Measurements from ENCODE around the gene TET3.

TET3 gene

GRCh38 chr2:73999881-74000597 lies 15.3 kb downstream of the TET3 start:
- no peak overlapping the region for H3K4me3 Mint-ChIP-seq
- no peaks in the 10 kb centered on the region for H3K9me3 Mint-ChIP-seq
- peaks cover 5% of the 10 kb centered on the region for H3K36me3 Mint-ChIP-seq (ENCODE audit: low read depth)
- no peak for DNase-seq (ENCODE audit: low spot score)
- H3K4me1 Mint-ChIP-seq (ENCODE audit: low read depth), result peaks cover 50% of the 10 kb centered on the region
- no peak overlapping the region for H3K27ac Mint-ChIP-seq
- no peaks in the 10 kb centered on the region for H3K27me3 Mint-ChIP-seq (ENCODE audit: low read depth)

- H3K27ac Mint-ChIP-seq, result no peak overlapping the region
- H3K27me3 Mint-ChIP-seq (ENCODE audit: low read depth), result no peaks in the 10 kb centered on the region
- peaks cover 53% of the 10 kb centered on the region for H3K4me1 Mint-ChIP-seq (ENCODE audit: low read depth)
- DNase-seq (ENCODE audit: low spot score), result no peak
- no peaks in the 10 kb centered on the region for H3K9me3 Mint-ChIP-seq
- no peak overlapping the region for H3K4me3 Mint-ChIP-seq
- H3K36me3 Mint-ChIP-seq (ENCODE audit: low read depth), result peaks cover 5% of the 10 kb centered on the region
Observed at GRCh38 chr2:74000666-74001065, 16.0 kb downstream of the TET3 start.

- Mint-ChIP-seq H3K27ac (no peak overlapping the region), H3K36me3 (ENCODE audit: low read depth) (peaks cover 8% of the 10 kb centered on the region), H3K9me3 (no peaks in the 10 kb centered on the region), H3K27me3 (ENCODE audit: low read depth) (no peaks in the 10 kb centered on the region), H3K4me1 (ENCODE audit: low read depth) (peaks cover 56% of the 10 kb centered on the region), H3K4me3 (peak overlapping the region; percentile 78)
- DNase-seq (ENCODE audit: low spot score), result no peak
Observed at GRCh38 chr2:74001121-74001520, 16.4 kb downstream of the TET3 start.

- H3K36me3 Mint-ChIP-seq (ENCODE audit: low read depth), result peaks cover 8% of the 10 kb centered on the region
Observed at GRCh38 chr2:74001781-74002504, 17.2 kb downstream of the TET3 start.

GRCh38 chr2:74002505-74003421 lies 18.1 kb downstream of the TET3 start:
- H3K4me1 Mint-ChIP-seq (ENCODE audit: low read depth), result peaks cover 51% of the 10 kb centered on the region
- H3K9me3 Mint-ChIP-seq, result no peaks in the 10 kb centered on the region
- peak overlapping the region; percentile 82 for H3K4me3 Mint-ChIP-seq
- H3K27ac Mint-ChIP-seq, result peak overlapping the region; percentile 63
- H3K27me3 Mint-ChIP-seq (ENCODE audit: low read depth), result no peaks in the 10 kb centered on the region
- peak; percentile 84 for DNase-seq (ENCODE audit: low spot score)
- H3K36me3 Mint-ChIP-seq (ENCODE audit: low read depth), result peaks cover 8% of the 10 kb centered on the region

More at GRCh38 chr2:74001781-74002504, 17.2 kb downstream of the TET3 start:
- peak overlapping the region; percentile 78 for H3K4me3 Mint-ChIP-seq
- no peak overlapping the region for H3K27ac Mint-ChIP-seq
- no peak for DNase-seq (ENCODE audit: low spot score)
- H3K9me3 Mint-ChIP-seq, result no peaks in the 10 kb centered on the region
- H3K27me3 Mint-ChIP-seq (ENCODE audit: low read depth), result no peaks in the 10 kb centered on the region
- peaks cover 55% of the 10 kb centered on the region for H3K4me1 Mint-ChIP-seq (ENCODE audit: low read depth)

- no peak for DNase-seq (ENCODE audit: low spot score)
- no peaks in the 10 kb centered on the region for H3K9me3 Mint-ChIP-seq
- H3K27ac Mint-ChIP-seq, result no peak overlapping the region
- no peaks in the 10 kb centered on the region for H3K27me3 Mint-ChIP-seq (ENCODE audit: low read depth)
- H3K4me1 Mint-ChIP-seq (ENCODE audit: low read depth), result peaks cover 44% of the 10 kb centered on the region
- peak overlapping the region; percentile 82 for H3K4me3 Mint-ChIP-seq
- peaks cover 6% of the 10 kb centered on the region for H3K36me3 Mint-ChIP-seq (ENCODE audit: low read depth)
Observed at GRCh38 chr2:74003494-74004211, 18.9 kb downstream of the TET3 start.

GRCh38 chr2:74004212-74005182 lies 19.8 kb downstream of the TET3 start:
- H3K36me3 Mint-ChIP-seq (ENCODE audit: low read depth), result peaks cover 6% of the 10 kb centered on the region
- peaks cover 37% of the 10 kb centered on the region for H3K4me1 Mint-ChIP-seq (ENCODE audit: low read depth)

GRCh38 chr2:74005786-74006185 lies 21.1 kb downstream of the TET3 start:
- H3K27ac Mint-ChIP-seq, result no peak overlapping the region

More at GRCh38 chr2:74004212-74005182, 19.8 kb downstream of the TET3 start:
- Mint-ChIP-seq H3K4me3 (peak overlapping the region; percentile 5), H3K27ac (no peak overlapping the region), H3K9me3 (no peaks in the 10 kb centered on the region), H3K27me3 (ENCODE audit: low read depth) (no peaks in the 10 kb centered on the region)
- DNase-seq (ENCODE audit: low spot score), result no peak

GRCh38 chr2:74006459-74006858 lies 21.7 kb downstream of the TET3 start:
- DNase-seq (ENCODE audit: low spot score), result no peak
- Mint-ChIP-seq H3K27ac (no peak overlapping the region), H3K4me3 (no peak overlapping the region), H3K27me3 (ENCODE audit: low read depth) (no peaks in the 10 kb centered on the region), H3K36me3 (ENCODE audit: low read depth) (peaks cover 8% of the 10 kb centered on the region), H3K4me1 (ENCODE audit: low read depth) (peaks cover 22% of the 10 kb centered on the region), H3K9me3 (no peaks in the 10 kb centered on the region)

More at GRCh38 chr2:74005786-74006185, 21.1 kb downstream of the TET3 start:
- H3K4me3 Mint-ChIP-seq, result no peak overlapping the region
- peaks cover 28% of the 10 kb centered on the region for H3K4me1 Mint-ChIP-seq (ENCODE audit: low read depth)
- no peaks in the 10 kb centered on the region for H3K9me3 Mint-ChIP-seq
- peaks cover 8% of the 10 kb centered on the region for H3K36me3 Mint-ChIP-seq (ENCODE audit: low read depth)
- no peaks in the 10 kb centered on the region for H3K27me3 Mint-ChIP-seq (ENCODE audit: low read depth)
- DNase-seq (ENCODE audit: low spot score), result no peak

- H3K36me3 Mint-ChIP-seq (ENCODE audit: low read depth), result peaks cover 4% of the 10 kb centered on the region
- H3K4me3 Mint-ChIP-seq, result no peak overlapping the region
- no peaks in the 10 kb centered on the region for H3K9me3 Mint-ChIP-seq
- no peak overlapping the region for H3K27ac Mint-ChIP-seq
- no peaks in the 10 kb centered on the region for H3K27me3 Mint-ChIP-seq (ENCODE audit: low read depth)
- peaks cover 16% of the 10 kb centered on the region for H3K4me1 Mint-ChIP-seq (ENCODE audit: low read depth)
- no peak for DNase-seq (ENCODE audit: low spot score)
Observed at GRCh38 chr2:74007121-74007520, 22.4 kb downstream of the TET3 start.

GRCh38 chr2:74007711-74008110 lies 23.0 kb downstream of the TET3 start:
- H3K27ac Mint-ChIP-seq, result no peak overlapping the region

GRCh38 chr2:74008761-74009395 lies 24.2 kb downstream of the TET3 start:
- H3K27ac Mint-ChIP-seq, result no peak overlapping the region
- peaks cover 12% of the 10 kb centered on the region for H3K4me1 Mint-ChIP-seq (ENCODE audit: low read depth)

More at GRCh38 chr2:74007711-74008110, 23.0 kb downstream of the TET3 start:
- peaks cover 4% of the 10 kb centered on the region for H3K36me3 Mint-ChIP-seq (ENCODE audit: low read depth)
- no peaks in the 10 kb centered on the region for H3K9me3 Mint-ChIP-seq
- H3K27me3 Mint-ChIP-seq (ENCODE audit: low read depth), result no peaks in the 10 kb centered on the region
- H3K4me3 Mint-ChIP-seq, result no peak overlapping the region
- peaks cover 17% of the 10 kb centered on the region for H3K4me1 Mint-ChIP-seq (ENCODE audit: low read depth)
- DNase-seq (ENCODE audit: low spot score), result no peak

More at GRCh38 chr2:74008761-74009395, 24.2 kb downstream of the TET3 start:
- Mint-ChIP-seq H3K36me3 (ENCODE audit: low read depth) (peaks cover 4% of the 10 kb centered on the region), H3K9me3 (no peaks in the 10 kb centered on the region), H3K27me3 (ENCODE audit: low read depth) (no peaks in the 10 kb centered on the region), H3K4me3 (no peak overlapping the region)
- no peak for DNase-seq (ENCODE audit: low spot score)

Data from T-helper 2 cell treated with Interferon-gamma antibody and Interleukin-4, amounts not matched to agents 5 μg/mL and 100 μg/mL, for 36 hours (primary cell).